H1 (cell line): Measurements from ENCODE around the gene GNG11. TPM values are rescaled to one million over a fixed set of nuclear protein-coding genes. Genes with fewer than 3 reads are reported as not detected.

ENCODE experiments used
- CTBP2 ChIP-seq: IDR thresholded peaks from 2 replicates; pipeline ENCODE4 v1.7.0; 2011; ENCODE audit warnings: borderline replicate concordance, mild to moderate bottlenecking, moderate library complexity, mixed read lengths, low read length; ENCODE audit not compliant: insufficient read depth, insufficient read length
- TAF7 ChIP-seq: optimal IDR thresholded peaks from 2 replicates; pipeline ENCODE3; 2011; ENCODE audit warnings: low read depth, mild to moderate bottlenecking, inconsistent platforms, low read length, moderate library complexity, borderline replicate concordance
- USF2 ChIP-seq: IDR thresholded peaks from 2 replicates; pipeline ENCODE4 v1.6.1; 2011; ENCODE audit warnings: low read length, improper control_type of control experiment
- ZNF274 ChIP-seq: IDR thresholded peaks from 2 replicates; pipeline ENCODE4 v1.7.0; 2012; ENCODE audit warnings: low read length, borderline replicate concordance; ENCODE audit errors: extremely low read depth
- polyA plus RNA-seq, 7 experiments: library from polyadenylated mRNA; depleted of rRNA in 3 of 7; stranded (reverse) in 5 of 7; unstranded in 2 of 7; fragments of >200 nt in 5 of 7; fragments of 200-250 nt in 2 of 7; gene quantifications; 1 replicate in 5 of 7; 2 replicates in 1 of 7; 4 replicates in 1 of 7; pipeline versions ENCODE4 v1.2.1 to v1.2.3, GENCODE V29; 2011 to 2013; ENCODE audit warnings: missing spikeins in 2 of 7, mixed read lengths in 2 of 7
- total RNA-seq: library from RNA; stranded (reverse); fragmentation: NEBNext Ultra II Directional; extraction: Animal tissue kit (Norgen Biotek cat#: 25700); gene quantifications from 2 replicates; pipeline ENCODE4 v1.2.1, GENCODE V29; 2021

Gene GNG11
- total and polyA plus RNA-seq, 2 of the 8 experiments (the other 6 are each of a cell fraction or from before 2014, with no cell fraction given) = 0.38 to 1.3 TPM

- TF ChIP-seq USF2 = no peak
- TF ChIP-seq CTBP2 = no peak
- TF ChIP-seq ZNF274 = no peak
- no peak for TF ChIP-seq TAF7
Measured at GRCh38 chr7:93894966-93895640, 26.4 kb upstream of the GNG11 start (continued).
